K562 (cell line): ENCODE measurements around the gene NCOA6. TPM values are rescaled to one million over a fixed set of nuclear protein-coding genes. Genes with fewer than 3 reads are reported as not detected.

Experiments used
- ATAC-seq: fragments of 200-7000 bp; cut with Tn5 transposase; 3 replicates; pipeline ENCODE4 v1.9.1; 2020; ENCODE audit warnings: moderate library complexity
- BruUV-seq: library from RNA; stranded (reverse); fragments of 400-500 nt; replicated peaks from 2 replicates; lab custom pipeline; 2021; lab: Mats Ljungman, UMichigan
- CTCF ChIA-PET: fragments of 300-600 bp; formaldehyde crosslinking; extraction: SDS; loops from one replicate; lab custom pipeline; 2021; ENCODE audit warnings: low intra/inter-chr PET ratio; lab: Yijun Ruan, JAX
- POLR2A ChIA-PET: fragments of 300-600, 350-650 bp; sonication (Branson Sonifier 250); formaldehyde crosslinking; extraction: SDS; loops from one replicate; lab custom pipeline; 2021; ENCODE audit warnings: antibody characterized with exemption, inconsistent platforms; lab: Yijun Ruan, JAX
- DNase-seq, 4 experiments: peaks; one replicate each; pipeline versions ENCODE4 v3.0.0 to v3.0.0-alpha.2; 2011 to 2018; ENCODE audit warnings: low spot score in 3 of 4, mixed read lengths in 3 of 4; ENCODE audit errors: extremely low read depth in 1 of 4
- FAIRE-seq: peaks from 2 replicates; lab custom pipeline; 2011; peaks lifted over from hg19 to GRCh38; lab: Jason Lieb, UNC
- H2AFZ ChIP-seq: 2 replicates; pipeline ENCODE4 v1.6.0; 2011; ENCODE audit warnings: low read depth, low read length, control low read depth, inconsistent platforms
- H3K27ac ChIP-seq: fragments of 200-600 bp; 3 replicates; pipeline ENCODE4 v1.8.0; 2011; ENCODE audit warnings: low read depth, mild to moderate bottlenecking, control low read depth, inconsistent platforms, low read length, moderate library complexity, mixed read lengths; ENCODE audit errors: extremely low read depth
- H3K27me3 ChIP-seq, 2 experiments: fragments of 300-600 bp in 1 of 2; 2 replicates in 1 of 2; 3 replicates in 1 of 2; pipeline versions ENCODE4 v1.6.0 to v1.8.0; 2011; ENCODE audit warnings: inconsistent platforms in 2 of 2, low read length in 2 of 2, mild to moderate bottlenecking in 1 of 2, mixed read lengths in 1 of 2, moderate library complexity in 1 of 2; ENCODE audit not compliant: control insufficient read depth in 2 of 2, insufficient read depth in 2 of 2
- H3K36me3 ChIP-seq: fragments of 300-600 bp; 3 replicates; pipeline ENCODE4 v1.8.0; 2011; ENCODE audit warnings: mild to moderate bottlenecking, low read length, inconsistent platforms; ENCODE audit not compliant: control insufficient read depth, insufficient read depth
- H3K4me1 ChIP-seq, 2 experiments: fragments of 200-600 bp in 1 of 2; replicated peaks in 1 of 2; 2 replicates in 1 of 2; 3 replicates in 1 of 2; pipeline versions ENCODE4 v1.5.1 to v1.8.0; 2011; ENCODE audit warnings: inconsistent platforms in 2 of 2, low read length in 2 of 2, mild to moderate bottlenecking in 1 of 2, mixed read lengths in 1 of 2, moderate library complexity in 1 of 2; ENCODE audit not compliant: control insufficient read depth in 2 of 2, insufficient read depth in 2 of 2
- H3K4me2 ChIP-seq: 2 replicates; pipeline ENCODE4 v1.6.1; 2011; ENCODE audit warnings: low read length, control low read depth, inconsistent platforms, mixed read lengths; ENCODE audit not compliant: insufficient read depth
- H3K4me3 ChIP-seq: fragments of 200-600 bp; sonication (generic), shearing (Covaris generic); 2 replicates; pipeline ENCODE4 v1.5.1; 2016; ENCODE audit warnings: control low read depth, inconsistent platforms
- H3K79me2 ChIP-seq: fragments of 200-600 bp; 3 replicates; pipeline ENCODE4 v1.8.0; 2011; ENCODE audit warnings: low read length, inconsistent platforms; ENCODE audit not compliant: control insufficient read depth, insufficient read depth
- H3K9ac ChIP-seq, 2 experiments: 2 replicates each; pipeline versions ENCODE4 v1.6.0 to v1.6.1; 2011; ENCODE audit warnings: low read depth in 2 of 2, low read length in 2 of 2, control low read depth in 1 of 2, inconsistent platforms in 1 of 2, mild to moderate bottlenecking in 1 of 2, mixed read lengths in 1 of 2; ENCODE audit not compliant: insufficient read depth in 1 of 2
- H3K9me1 ChIP-seq: one replicate; pipeline ENCODE4 v1.6.0; 2011; ENCODE audit warnings: inconsistent platforms, mild to moderate bottlenecking, low read length, moderate library complexity; ENCODE audit not compliant: control insufficient read depth, insufficient read depth
- H3K9me3 ChIP-seq: replicated peaks from 2 replicates; pipeline ENCODE4 v1.5.1; 2011; ENCODE audit warnings: low read depth, low read length, inconsistent platforms; ENCODE audit not compliant: control insufficient read depth, insufficient read depth
- H4K20me1 ChIP-seq: replicated peaks from 2 replicates; pipeline ENCODE4 v1.6.1; 2011; ENCODE audit warnings: low read length, inconsistent platforms, mixed read lengths; ENCODE audit not compliant: control insufficient read depth, insufficient read depth
- ADNP ChIP-seq: fragments of 200-800 bp; sonication (Bioruptor generic); IDR thresholded peaks from 2 replicates; pipeline ENCODE4 v1.6.1; 2016; ENCODE audit warnings: missing genetic modification characterization, missing compliant biosample characterization
- CBX1 ChIP-seq: sonication (generic); IDR thresholded peaks from 2 replicates; pipeline ENCODE4 v1.6.1; 2016; ENCODE audit warnings: antibody characterized with exemption, low read depth, mild to moderate bottlenecking
- E2F3 ChIP-seq: fragments of 250-450 bp; sonication (Bioruptor Pico); IDR thresholded peaks from 2 replicates; pipeline ENCODE4 v1.4.0; 2020; ENCODE audit warnings: mild to moderate bottlenecking
- ESRRB ChIP-seq: fragments of 250-450 bp; sonication (Bioruptor Pico); IDR thresholded peaks from 2 replicates; pipeline ENCODE4 v1.5.0; 2020; ENCODE audit warnings: mild to moderate bottlenecking, moderate library complexity, borderline replicate concordance
- FOXK2 ChIP-seq, 2 experiments: fragments of 450-650 bp; IDR thresholded peaks in 1 of 2; conservative IDR thresholded peaks in 1 of 2; 2 replicates each; pipeline ENCODE4 v1.6.1; 2016; ENCODE audit warnings: low read depth in 2 of 2, mild to moderate bottlenecking in 1 of 2
- GATAD2B ChIP-seq: fragments of 450-650 bp; IDR thresholded peaks from 2 replicates; pipeline ENCODE4 v1.6.1; 2017; ENCODE audit warnings: mild to moderate bottlenecking, borderline replicate concordance
- GTF2E2 ChIP-seq: fragments of 200-800 bp; sonication (Bioruptor generic); IDR thresholded peaks from 2 replicates; pipeline ENCODE4 v1.6.1; 2016; ENCODE audit warnings: missing genetic modification characterization, missing compliant biosample characterization
- IRF2 ChIP-seq: sonication (generic); formaldehyde crosslinking; IDR thresholded peaks from 2 replicates; pipeline ENCODE4 v1.8.1; 2022; ENCODE audit warnings: mild to moderate bottlenecking, missing genetic modification reagents
- JUND ChIP-seq, 2 experiments: IDR thresholded peaks; 2 replicates in 1 of 2; 3 replicates in 1 of 2; pipeline ENCODE4 v1.6.1; 2011; ENCODE audit warnings: borderline replicate concordance in 2 of 2, low read depth in 2 of 2, low read length in 2 of 2, improper control_type of control experiment in 1 of 2, missing biosample characterization in 1 of 2, missing genetic modification characterization in 1 of 2, missing genetic modification reagents in 1 of 2
- MAFF ChIP-seq: IDR thresholded peaks from 2 replicates; pipeline ENCODE4 v1.6.1; 2012; ENCODE audit warnings: low read length, improper control_type of control experiment
- RBM34 ChIP-seq: fragments of 200-400 bp; formaldehyde crosslinking; IDR thresholded peaks from 2 replicates; pipeline ENCODE4 v1.6.1; 2018; ENCODE audit warnings: low read length, borderline replicate concordance; ENCODE audit not compliant: insufficient read depth
- TCF7L2 ChIP-seq: fragments of 150-350 bp; IDR thresholded peaks from 2 replicates; pipeline ENCODE4 v1.6.1; 2016; ENCODE audit warnings: low read depth, mild to moderate bottlenecking, low read length, moderate library complexity
- TRIM24 ChIP-seq, 2 experiments: fragments of 450-650 bp; IDR thresholded peaks; 2 replicates each; pipeline ENCODE4 v1.6.1; 2016
- ZKSCAN1 ChIP-seq: fragments of 150-350 bp; IDR thresholded peaks from 2 replicates; pipeline ENCODE4 v1.6.1; 2016; ENCODE audit warnings: low read depth, low read length
- ZNF143 ChIP-seq: sonication (generic); formaldehyde crosslinking; IDR thresholded peaks from 2 replicates; pipeline ENCODE4 v1.9.0; 2022; ENCODE audit warnings: mild to moderate bottlenecking, missing genetic modification reagents
- ZSCAN29 ChIP-seq: fragments of 450-650 bp; IDR thresholded peaks from 2 replicates; pipeline ENCODE4 v1.6.1; 2017
- WGBS: fragments of 100-300 bp; shearing (Covaris generic); methylation state at CpG from one replicate; pipeline ENCODE4 v1.1.6; 2016; ENCODE audit warnings: low coverage, mixed read lengths; ENCODE audit not compliant: insufficient coverage; ENCODE audit errors: missing lambda C conversion rate; 5-methylcytosine and 5-hydroxymethylcytosine counted together
- in situ Hi-C: fragments of 300-500 bp; cut with MboI; formaldehyde crosslinking; loops from 4 replicates; pipeline ENCODE4 v1.15.0; 2018; ENCODE audit warnings: inconsistent platforms, mixed read lengths
- intact Hi-C: fragments of 100-400 bp; cut with micrococcal nuclease; formaldehyde crosslinking; loops from 2 replicates; pipeline ENCODE4 v1.14.2; 2022
- polyA plus RNA-seq, 8 experiments: library from polyadenylated mRNA; depleted of rRNA in 4 of 8; stranded (reverse) in 5 of 8; unstranded in 3 of 8; fragments of >200 nt; fragmentation: Nextera tagmentation in 2 of 8; fragmentation: Illumina TruSeq in 1 of 8; extraction: Ambion mirVana in 2 of 8; extraction: Trizol in 1 of 8; gene quantifications; 2 replicates each; pipeline versions ENCODE4 v1.2.1 to v1.2.3, GENCODE V29; 2011 to 2014; ENCODE audit warnings: inconsistent platforms in 1 of 8, missing spikeins in 1 of 8
- total RNA-seq, 7 experiments: library from RNA; depleted of rRNA in 6 of 7; stranded (reverse); fragments of >200 nt in 6 of 7; fragmentation: Illumina TruSeq in 2 of 7; extraction: Trizol in 2 of 7; gene quantifications; 2 replicates each; pipeline versions ENCODE4 v1.2.1 to v1.2.3, GENCODE V29; 2011 to 2021; ENCODE audit warnings: low replicate concordance in 1 of 7

The NCOA6 gene
- total and polyA plus RNA-seq, 9 of the 15 experiments (the other 6 are each of a cell fraction or from before 2014, with no cell fraction given) = 6.1 to 25.0 (median 9.5) TPM

DNA sequence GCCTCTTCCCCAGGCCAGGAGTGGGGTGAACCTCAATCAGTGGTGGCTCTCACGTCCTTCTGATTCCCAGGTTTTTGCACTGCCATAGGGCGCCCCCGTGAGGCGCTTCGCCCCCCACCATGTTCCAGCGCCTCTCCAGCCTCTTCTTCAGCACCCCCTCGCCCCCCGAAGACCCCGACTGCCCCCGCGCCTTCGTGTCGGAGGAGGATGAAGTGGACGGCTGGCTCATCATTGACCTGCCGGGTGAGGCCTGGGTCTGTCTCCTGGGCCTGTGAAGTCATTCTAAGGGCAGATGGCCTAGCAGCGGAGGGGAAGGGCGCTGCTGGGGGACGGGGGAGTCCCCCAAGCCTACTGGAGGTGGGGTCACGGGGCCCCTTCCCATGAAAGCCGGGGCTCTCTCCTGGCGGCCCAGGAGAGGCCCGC is 116.8 kb downstream of the NCOA6 start (continued):
- no peak for TF ChIP-seq GATAD2B
- no peak for TF ChIP-seq ADNP (tag)
- no peak for TF ChIP-seq JUND (IDR thresholded peaks at IDR 0.05; ENCODE audit: borderline replicate concordance, low read depth, low read length)
- no peak; the same call in 2 of the 3 replicates for TF ChIP-seq JUND (tag; IDR thresholded peaks at IDR 0.05; ENCODE audit: borderline replicate concordance, low read depth, low read length)
- TF ChIP-seq TCF7L2 = no peak
- no peak for TF ChIP-seq E2F3 (CRISPR knock-in tag)
- no peak for TF ChIP-seq MAFF
- TF ChIP-seq ESRRB (CRISPR knock-in tag) = no peak
- no peak for TF ChIP-seq RBM34
- no peak for TF ChIP-seq CBX1

DNA sequence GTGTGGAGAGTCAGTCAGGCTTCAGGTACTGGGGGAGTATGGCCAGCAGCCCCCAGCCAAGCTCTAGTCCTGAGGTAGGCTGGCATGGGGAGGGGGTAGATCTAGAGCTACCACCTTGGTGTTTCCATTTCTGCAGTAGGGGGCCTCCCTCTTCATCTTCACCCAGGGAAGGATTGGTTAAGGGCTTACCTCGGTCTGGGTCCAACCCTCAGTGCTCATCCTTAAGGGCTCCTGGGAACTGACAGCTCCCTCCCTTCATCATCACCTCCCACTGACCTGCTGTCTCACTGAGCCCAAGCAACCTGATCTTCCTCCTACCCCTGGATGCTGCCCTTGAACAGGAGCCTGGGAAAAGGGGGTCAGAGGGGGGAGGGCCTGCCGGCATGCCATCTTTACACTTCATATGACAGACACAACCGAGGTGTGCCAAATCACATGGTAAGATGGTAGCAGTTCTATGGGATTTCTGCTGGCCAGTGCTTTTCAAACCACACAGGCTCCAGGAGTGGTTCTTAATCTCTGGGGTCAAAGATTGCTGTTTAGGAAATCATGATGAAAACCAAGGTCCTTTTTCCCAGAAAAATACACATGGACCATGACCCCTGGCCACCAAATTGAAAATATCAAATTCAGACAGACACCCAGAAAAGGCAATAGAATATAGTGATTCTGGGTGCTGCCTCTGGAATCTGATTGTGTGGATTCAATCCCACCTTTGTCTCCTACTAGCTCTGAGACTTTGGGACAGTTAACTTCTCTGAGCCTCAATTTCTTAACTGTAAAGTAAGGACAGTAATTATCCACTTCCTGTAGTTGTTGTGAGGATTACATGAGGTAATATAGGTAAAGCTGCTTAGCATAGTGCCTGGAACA is 118.3 kb downstream of the NCOA6 start:
- TF ChIP-seq ZSCAN29 (no peak), ZKSCAN1 (no peak), TRIM24 (IDR thresholded peaks at IDR 0.05) (no peak), FOXK2 (conservative IDR thresholded peaks at IDR 0.05 in 1 of 2, IDR thresholded peaks at IDR 0.05 in 1 of 2; ENCODE audit: low read depth in 2 of 2) (no peak), GTF2E2 (tag) (no peak), IRF2 (CRISPR knock-in tag) (no peak), ZNF143 (CRISPR knock-in tag) (no peak), CBX1 (no peak)
- TF ChIP-seq, all 486 proteins: peak for 0
- FAIRE-seq (no peak), ATAC-seq (no peak), DNase-seq (no peak)
- H3K27ac ChIP-seq = no peak overlapping the region
- H3K9me1 ChIP-seq = no peaks in the 10 kb centered on the region
- no peaks in the 10 kb centered on the region for H3K79me2 ChIP-seq
- CTCF ChIA-PET = no interaction called here
- no peak overlapping the region for H3K4me3 ChIP-seq
- no peaks in the 10 kb centered on the region for H3K27me3 ChIP-seq
- H2AFZ ChIP-seq = no peak overlapping the region
- no peaks in the 10 kb centered on the region; the same call in 2 of the 3 replicates for H3K36me3 ChIP-seq
- intact Hi-C loops (loop anchor here (5.0 kb wide), 1 partner anchor 515 kb away; no protein-coding TSS in a partner anchor), in situ Hi-C loops (loop anchor here (10.0 kb wide), 2 partner anchors 172 to 392 kb away; no protein-coding TSS in a partner anchor)
- H3K4me2 ChIP-seq = no peak overlapping the region
- no peaks in the 10 kb centered on the region for H4K20me1 ChIP-seq
- POLR2A ChIA-PET = interaction anchor here (0.6 to 2.0 kb wide), 5 partner anchors 14 to 334 kb away, joined by 3 to 7 read pairs (median 4); partner anchors contain the start of genes DYNLRB1 and NCOA6
- no peak overlapping the region for H3K9ac ChIP-seq
- H3K9me3 ChIP-seq = no peaks in the 10 kb centered on the region
- 67% methylated on average over 1 of the region's 3 CpGs for WGBS
- no TSS peak for BruUV-seq
- peaks cover 18 to 38% of the 10 kb centered on the region in 2 experiments for H3K4me1 ChIP-seq
